OCI-LY1 (cell line): Measurements from ENCODE around the gene AFF1.

Experiments used
- EZH2 ChIP-seq: fragments of 200-600 bp; sonication (generic), shearing (Covaris generic); IDR thresholded peaks from 2 replicates; pipeline ENCODE4 v1.8.0; 2017; ENCODE audit warnings: borderline replicate concordance, mixed run types, mild to moderate bottlenecking, antibody characterized with exemption, low read length, moderate library complexity, mixed read lengths
- TF ChIP-seq, protein P1 (sequence below): fragments of 200-600 bp; sonication (generic), shearing (Covaris generic); IDR thresholded peaks from 2 replicates; pipeline ENCODE4 v1.5.1; 2017; ENCODE audit warnings: mild to moderate bottlenecking, antibody characterized with exemption, low read length, moderate library complexity, mixed read lengths

DNA sequence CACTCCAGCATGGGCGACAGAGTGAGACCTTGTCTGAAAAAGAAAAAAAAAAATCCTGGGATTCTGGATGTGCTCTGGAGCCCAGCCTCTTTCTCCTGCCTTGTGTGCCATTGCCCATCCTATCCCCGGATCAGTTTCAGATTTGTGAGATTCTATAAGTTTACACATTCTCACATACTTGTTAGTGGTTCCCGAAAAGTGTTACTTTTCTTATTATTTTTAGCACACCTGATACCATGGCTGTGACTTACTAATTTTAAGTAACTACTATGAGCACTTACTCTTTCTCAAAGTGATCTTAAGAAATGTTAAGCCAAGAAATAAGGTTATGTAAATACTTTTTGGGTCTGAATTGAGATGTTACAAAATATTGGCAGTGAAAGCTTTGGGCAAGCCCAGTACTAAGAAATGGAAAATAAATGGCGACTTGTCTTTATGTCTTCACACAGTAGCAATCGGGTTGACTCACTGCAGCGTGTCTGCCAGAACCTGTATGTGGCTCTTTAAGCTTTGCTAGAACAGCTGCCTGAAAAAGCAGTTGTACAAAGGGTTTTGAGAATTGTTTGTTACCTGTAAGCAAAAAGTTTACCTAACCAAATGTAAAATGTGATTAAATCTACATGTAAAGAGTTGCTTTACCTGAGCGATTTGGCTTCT lies 166.9 kb downstream of the AFF1 start:
- TF ChIP-seq, protein P1, sequence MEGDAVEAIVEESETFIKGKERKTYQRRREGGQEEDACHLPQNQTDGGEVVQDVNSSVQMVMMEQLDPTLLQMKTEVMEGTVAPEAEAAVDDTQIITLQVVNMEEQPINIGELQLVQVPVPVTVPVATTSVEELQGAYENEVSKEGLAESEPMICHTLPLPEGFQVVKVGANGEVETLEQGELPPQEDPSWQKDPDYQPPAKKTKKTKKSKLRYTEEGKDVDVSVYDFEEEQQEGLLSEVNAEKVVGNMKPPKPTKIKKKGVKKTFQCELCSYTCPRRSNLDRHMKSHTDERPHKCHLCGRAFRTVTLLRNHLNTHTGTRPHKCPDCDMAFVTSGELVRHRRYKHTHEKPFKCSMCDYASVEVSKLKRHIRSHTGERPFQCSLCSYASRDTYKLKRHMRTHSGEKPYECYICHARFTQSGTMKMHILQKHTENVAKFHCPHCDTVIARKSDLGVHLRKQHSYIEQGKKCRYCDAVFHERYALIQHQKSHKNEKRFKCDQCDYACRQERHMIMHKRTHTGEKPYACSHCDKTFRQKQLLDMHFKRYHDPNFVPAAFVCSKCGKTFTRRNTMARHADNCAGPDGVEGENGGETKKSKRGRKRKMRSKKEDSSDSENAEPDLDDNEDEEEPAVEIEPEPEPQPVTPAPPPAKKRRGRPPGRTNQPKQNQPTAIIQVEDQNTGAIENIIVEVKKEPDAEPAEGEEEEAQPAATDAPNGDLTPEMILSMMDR = no peak
- no peak for TF ChIP-seq EZH2
